ENCODE data around the gene SPATA6L.
A peak's percentile ranks its signal among the peaks of the same experiment; 100 is the strongest.

SPATA6L gene

GRCh38 chr9:4686584-4686983, 20.3 kb upstream of the SPATA6L start:
- H3K27ac Mint-ChIP-seq = no peak overlapping the region
- H3K36me3 Mint-ChIP-seq (ENCODE audit: low read depth) = peaks cover 37% of the 10 kb centered on the region
- H3K4me3 Mint-ChIP-seq = no peak overlapping the region
- DNase-seq (ENCODE audit: low spot score) = no peak
- H3K4me1 Mint-ChIP-seq (ENCODE audit: low read depth) = peaks cover 11% of the 10 kb centered on the region
- H3K9me3 Mint-ChIP-seq = no peaks in the 10 kb centered on the region
- no peaks in the 10 kb centered on the region for H3K27me3 Mint-ChIP-seq (ENCODE audit: low read depth)

GRCh38 chr9:4686112-4686511, 19.8 kb upstream of the SPATA6L start:
- Mint-ChIP-seq H3K36me3 (ENCODE audit: low read depth) (peaks cover 33% of the 10 kb centered on the region), H3K27ac (no peak overlapping the region), H3K27me3 (ENCODE audit: low read depth) (no peaks in the 10 kb centered on the region), H3K9me3 (no peaks in the 10 kb centered on the region), H3K4me1 (ENCODE audit: low read depth) (peaks cover 11% of the 10 kb centered on the region), H3K4me3 (no peak overlapping the region)
- no peak for DNase-seq (ENCODE audit: low spot score)

GRCh38 chr9:4684820-4685219, 18.5 kb upstream of the SPATA6L start:
- no peaks in the 10 kb centered on the region for H3K27me3 Mint-ChIP-seq (ENCODE audit: low read depth)
- peaks cover 6% of the 10 kb centered on the region for H3K4me1 Mint-ChIP-seq (ENCODE audit: low read depth)
- H3K27ac Mint-ChIP-seq = no peak overlapping the region
- no peak for DNase-seq (ENCODE audit: low spot score)
- peaks cover 26% of the 10 kb centered on the region for H3K36me3 Mint-ChIP-seq (ENCODE audit: low read depth)
- no peaks in the 10 kb centered on the region for H3K9me3 Mint-ChIP-seq
- H3K4me3 Mint-ChIP-seq = no peak overlapping the region

GRCh38 chr9:4680750-4681149, 14.5 kb upstream of the SPATA6L start:
- no peak overlapping the region for H3K4me3 Mint-ChIP-seq
- no peak overlapping the region for H3K27ac Mint-ChIP-seq
- H3K27me3 Mint-ChIP-seq (ENCODE audit: low read depth) = no peaks in the 10 kb centered on the region
- no peaks in the 10 kb centered on the region for H3K4me1 Mint-ChIP-seq (ENCODE audit: low read depth)
- no peaks in the 10 kb centered on the region for H3K9me3 Mint-ChIP-seq
- H3K36me3 Mint-ChIP-seq (ENCODE audit: low read depth) = peaks cover 15% of the 10 kb centered on the region
- DNase-seq (ENCODE audit: low spot score) = no peak

GRCh38 chr9:4680173-4680525, 13.9 kb upstream of the SPATA6L start:
- H3K4me3 Mint-ChIP-seq = no peak overlapping the region
- H3K9me3 Mint-ChIP-seq = no peaks in the 10 kb centered on the region
- H3K36me3 Mint-ChIP-seq (ENCODE audit: low read depth) = peaks cover 13% of the 10 kb centered on the region
- H3K27me3 Mint-ChIP-seq (ENCODE audit: low read depth) = no peaks in the 10 kb centered on the region
- no peak overlapping the region for H3K27ac Mint-ChIP-seq
- no peak for DNase-seq (ENCODE audit: low spot score)
- H3K4me1 Mint-ChIP-seq (ENCODE audit: low read depth) = no peaks in the 10 kb centered on the region

- Mint-ChIP-seq H3K4me3 (no peak within 1 kb of the TSS), H3K36me3 (ENCODE audit: low read depth) (peaks cover 8% of the 10 kb centered on the region), H3K27ac (no peak within 1 kb of the TSS), H3K9me3 (no peaks in the 10 kb centered on the region), H3K4me1 (ENCODE audit: low read depth) (no peaks in the 10 kb centered on the region), H3K27me3 (ENCODE audit: low read depth) (no peaks in the 10 kb centered on the region)
- peak; percentile 98 for DNase-seq (ENCODE audit: low spot score)
Observed at GRCh38 chr9:4679268-4680172, 13.2 kb upstream of the SPATA6L start, which contains the start of gene CDC37L1. CDC37L1 (plus strand) TSS chr9:4679569; CDS start chr9:4679768, 199 bp downstream.

GRCh38 chr9:4678679-4679267, 12.5 kb upstream of the SPATA6L start:
- Mint-ChIP-seq H3K4me1 (ENCODE audit: low read depth) (no peaks in the 10 kb centered on the region), H3K27me3 (ENCODE audit: low read depth) (no peaks in the 10 kb centered on the region), H3K36me3 (ENCODE audit: low read depth) (peaks cover 8% of the 10 kb centered on the region), H3K27ac (no peak overlapping the region), H3K9me3 (no peaks in the 10 kb centered on the region), H3K4me3 (no peak overlapping the region)
- DNase-seq (ENCODE audit: low spot score) = no peak

GRCh38 chr9:4677392-4677791, 11.1 kb upstream of the SPATA6L start:
- no peaks in the 10 kb centered on the region for H3K9me3 Mint-ChIP-seq
- no peak overlapping the region for H3K4me3 Mint-ChIP-seq
- H3K27me3 Mint-ChIP-seq (ENCODE audit: low read depth) = no peaks in the 10 kb centered on the region
- H3K36me3 Mint-ChIP-seq (ENCODE audit: low read depth) = peaks cover 4% of the 10 kb centered on the region
- DNase-seq (ENCODE audit: low spot score) = no peak
- H3K4me1 Mint-ChIP-seq (ENCODE audit: low read depth) = no peaks in the 10 kb centered on the region
- H3K27ac Mint-ChIP-seq = no peak overlapping the region

GRCh38 chr9:4674783-4675182, 8.5 kb upstream of the SPATA6L start:
- DNase-seq (ENCODE audit: low spot score) = no peak
- no peak overlapping the region for H3K4me3 Mint-ChIP-seq
- peaks cover 2% of the 10 kb centered on the region for H3K36me3 Mint-ChIP-seq (ENCODE audit: low read depth)
- H3K4me1 Mint-ChIP-seq (ENCODE audit: low read depth) = peaks cover 9% of the 10 kb centered on the region
- H3K9me3 Mint-ChIP-seq = no peaks in the 10 kb centered on the region
- H3K27ac Mint-ChIP-seq = no peak overlapping the region
- H3K27me3 Mint-ChIP-seq (ENCODE audit: low read depth) = no peaks in the 10 kb centered on the region

- Mint-ChIP-seq H3K27ac (no peak overlapping the region), H3K4me3 (no peak overlapping the region), H3K36me3 (ENCODE audit: low read depth) (peaks cover 2% of the 10 kb centered on the region), H3K9me3 (no peaks in the 10 kb centered on the region), H3K4me1 (ENCODE audit: low read depth) (peaks cover 16% of the 10 kb centered on the region), H3K27me3 (ENCODE audit: low read depth) (peaks cover 5% of the 10 kb centered on the region)
- no peak for DNase-seq (ENCODE audit: low spot score)
Observed at GRCh38 chr9:4671737-4672136, 5.5 kb upstream of the SPATA6L start.

- DNase-seq (ENCODE audit: low spot score) = no peak
- Mint-ChIP-seq H3K9me3 (no peaks in the 10 kb centered on the region), H3K36me3 (ENCODE audit: low read depth) (peaks cover under 1% of the 10 kb centered on the region), H3K4me1 (ENCODE audit: low read depth) (peaks cover 26% of the 10 kb centered on the region), H3K27me3 (ENCODE audit: low read depth) (peaks cover 10% of the 10 kb centered on the region), H3K27ac (peak overlapping the region; percentile 11), H3K4me3 (no peak overlapping the region)
Observed at GRCh38 chr9:4670591-4670990, 4.3 kb upstream of the SPATA6L start.

GRCh38 chr9:4669890-4670289, 3.6 kb upstream of the SPATA6L start:
- Mint-ChIP-seq H3K36me3 (ENCODE audit: low read depth) (no peaks in the 10 kb centered on the region), H3K4me1 (ENCODE audit: low read depth) (peaks cover 33% of the 10 kb centered on the region), H3K27ac (no peak overlapping the region), H3K27me3 (ENCODE audit: low read depth) (peaks cover 10% of the 10 kb centered on the region), H3K4me3 (no peak overlapping the region), H3K9me3 (no peaks in the 10 kb centered on the region)
- DNase-seq (ENCODE audit: low spot score) = no peak

- no peak overlapping the region for H3K27ac Mint-ChIP-seq
Observed at GRCh38 chr9:4668604-4669003, 2.3 kb upstream of the SPATA6L start.

GRCh38 chr9:4667681-4668080, 1.4 kb upstream of the SPATA6L start:
- Mint-ChIP-seq H3K9me3 (no peaks in the 10 kb centered on the region), H3K27me3 (ENCODE audit: low read depth) (peaks cover 10% of the 10 kb centered on the region), H3K27ac (no peak overlapping the region), H3K4me1 (ENCODE audit: low read depth) (peaks cover 53% of the 10 kb centered on the region), H3K36me3 (ENCODE audit: low read depth) (peaks cover 3% of the 10 kb centered on the region), H3K4me3 (no peak overlapping the region)
- DNase-seq (ENCODE audit: low spot score) = no peak

More at GRCh38 chr9:4668604-4669003, 2.3 kb upstream of the SPATA6L start:
- Mint-ChIP-seq H3K36me3 (ENCODE audit: low read depth) (peaks cover 3% of the 10 kb centered on the region), H3K27me3 (ENCODE audit: low read depth) (peaks cover 10% of the 10 kb centered on the region), H3K9me3 (no peaks in the 10 kb centered on the region), H3K4me3 (no peak overlapping the region), H3K4me1 (ENCODE audit: low read depth) (peaks cover 44% of the 10 kb centered on the region)
- DNase-seq (ENCODE audit: low spot score) = no peak

Data from T-helper 2 cell treated with Interferon-gamma antibody and Interleukin-4, amounts not matched to agents 5 μg/mL and 100 μg/mL, for 36 hours (primary cell).